HG03196 (cell line): ENCODE data around the gene BIRC6.

Experiments
- ATAC-seq: cut with Tn5 transposase; IDR thresholded peaks from one replicate; pipeline ENCODE4 v1.9.1; 2021; ENCODE audit not compliant: unreplicated experiment

The BIRC6 gene

GRCh38 chr2:32372519-32373182 is 15.8 kb downstream of the BIRC6 start:
- ATAC-seq, result no peak

DNA sequence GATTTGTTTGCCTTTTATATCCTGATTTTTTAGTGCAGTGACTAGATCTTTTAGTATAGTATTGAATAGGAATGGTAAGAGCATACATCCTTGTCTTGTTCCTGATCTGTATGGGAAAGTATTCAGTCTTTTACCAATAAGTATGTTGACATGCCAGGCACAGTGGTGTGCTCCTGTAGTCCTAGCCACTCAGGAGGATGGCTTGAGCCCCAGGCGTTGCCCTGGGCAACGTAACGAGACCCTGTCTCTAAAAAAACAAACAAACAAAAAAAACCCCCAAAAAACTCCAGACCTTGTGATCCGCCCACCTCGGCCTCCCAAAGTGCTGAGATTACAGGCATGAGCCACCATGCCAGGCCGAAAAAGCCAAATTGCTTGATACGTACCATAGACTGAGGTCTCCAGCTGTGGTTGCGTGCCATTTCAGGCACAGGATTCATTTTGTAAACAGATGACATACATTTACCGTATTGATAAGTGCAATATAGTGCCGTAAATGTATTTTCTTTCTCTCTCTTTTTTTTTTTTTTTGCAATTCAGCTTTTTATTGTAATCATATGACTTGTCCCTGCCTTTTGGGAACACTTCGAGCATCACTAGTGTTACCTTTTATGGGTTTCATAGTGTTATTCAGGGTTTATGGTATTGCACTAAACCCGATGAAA is 18.5 kb downstream of the BIRC6 start:
- no peak for ATAC-seq

- ATAC-seq, result no peak
Observed at GRCh38 chr2:32376756-32377155, 19.9 kb downstream of the BIRC6 start.

- ATAC-seq, result no peak
Observed at GRCh38 chr2:32377928-32378327, 21.1 kb downstream of the BIRC6 start.

GRCh38 chr2:32379352-32379751 is 22.5 kb downstream of the BIRC6 start:
- ATAC-seq, result no peak

- ATAC-seq, result no peak
Observed at GRCh38 chr2:32383858-32384257, 27.0 kb downstream of the BIRC6 start.

DNA sequence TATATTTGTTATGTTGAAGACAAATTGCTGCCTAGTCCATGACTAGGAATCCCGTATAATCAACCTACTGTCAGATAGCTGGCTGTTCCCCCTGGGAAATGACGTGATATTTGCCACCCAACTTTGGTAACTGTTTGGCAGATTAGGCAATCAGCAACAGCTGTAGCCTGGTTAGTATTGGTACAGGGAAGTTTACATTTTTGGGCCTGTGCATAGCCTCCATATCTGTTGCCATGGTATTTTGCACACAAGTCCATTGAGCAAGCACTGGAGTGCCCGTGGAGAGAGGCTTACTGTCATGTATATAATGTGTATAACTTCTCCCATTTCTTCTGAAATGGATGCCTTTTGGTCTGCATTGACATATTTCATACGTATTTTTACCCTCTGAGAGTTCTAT is 27.7 kb downstream of the BIRC6 start:
- ATAC-seq, result no peak

GRCh38 chr2:32386739-32387138 is 29.9 kb downstream of the BIRC6 start:
- no peak for ATAC-seq

- ATAC-seq, result no peak
Observed at GRCh38 chr2:32399221-32399620, 42.4 kb downstream of the BIRC6 start.

DNA sequence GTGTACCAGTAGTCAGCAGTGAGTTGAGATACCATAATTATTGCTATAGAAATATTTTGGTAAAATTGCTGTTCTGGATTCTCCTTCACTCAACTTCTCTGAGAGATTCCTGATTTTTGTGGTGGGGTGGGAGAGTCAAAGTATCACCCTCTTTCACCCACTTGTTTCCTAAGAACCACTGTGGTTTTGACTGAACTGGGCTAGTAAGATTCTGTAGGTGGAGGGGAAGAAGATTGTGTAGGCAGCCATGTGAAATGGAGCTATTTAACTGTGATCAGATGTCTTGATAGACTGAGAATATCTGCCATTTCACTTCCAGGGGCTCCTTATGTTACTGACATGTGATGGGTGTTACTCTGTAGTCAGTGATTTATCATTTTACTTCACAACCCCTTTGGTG is 45.3 kb downstream of the BIRC6 start:
- no peak for ATAC-seq

DNA sequence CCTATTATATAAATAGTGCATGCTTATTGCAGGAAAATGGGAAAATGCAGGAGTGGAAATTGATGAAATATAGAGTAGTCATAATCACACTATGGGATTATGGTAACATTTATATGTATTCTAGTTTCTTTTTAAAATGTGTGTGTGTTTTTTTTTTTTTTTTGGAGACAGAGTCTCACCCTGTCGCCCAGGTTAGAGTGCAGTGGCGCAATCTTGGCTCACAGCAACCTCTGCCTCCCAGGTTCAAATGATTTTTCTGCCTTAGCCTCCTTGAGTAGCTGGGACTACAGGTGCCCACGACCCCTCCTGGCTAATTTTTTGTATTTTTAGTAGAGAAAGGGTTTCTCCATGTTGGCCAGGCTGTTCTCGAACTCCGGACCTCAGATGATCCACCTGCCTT is 47.0 kb downstream of the BIRC6 start:
- ATAC-seq, result no peak

GRCh38 chr2:32404691-32405090 is 47.9 kb downstream of the BIRC6 start:
- no peak for ATAC-seq

DNA sequence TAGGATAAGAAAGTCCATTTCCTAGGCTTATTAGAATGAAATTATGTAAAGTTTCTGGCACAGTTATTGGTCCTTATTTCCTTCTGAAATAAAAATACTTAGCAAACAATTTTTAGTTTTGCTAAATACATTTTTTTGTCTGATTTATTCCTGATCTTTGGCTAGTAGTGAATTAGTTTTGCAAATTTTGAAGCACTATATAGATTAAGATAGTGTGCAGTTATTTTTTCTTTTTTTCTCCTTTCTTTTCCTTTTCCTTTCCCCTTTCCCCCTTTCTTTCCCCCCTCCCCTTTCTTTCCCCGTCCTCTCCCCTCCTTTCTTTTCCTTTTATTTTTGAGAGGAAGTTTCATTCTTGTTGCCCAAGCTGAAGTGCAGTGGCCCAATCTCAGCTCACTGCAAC is 59.7 kb downstream of the BIRC6 start:
- no peak for ATAC-seq

DNA sequence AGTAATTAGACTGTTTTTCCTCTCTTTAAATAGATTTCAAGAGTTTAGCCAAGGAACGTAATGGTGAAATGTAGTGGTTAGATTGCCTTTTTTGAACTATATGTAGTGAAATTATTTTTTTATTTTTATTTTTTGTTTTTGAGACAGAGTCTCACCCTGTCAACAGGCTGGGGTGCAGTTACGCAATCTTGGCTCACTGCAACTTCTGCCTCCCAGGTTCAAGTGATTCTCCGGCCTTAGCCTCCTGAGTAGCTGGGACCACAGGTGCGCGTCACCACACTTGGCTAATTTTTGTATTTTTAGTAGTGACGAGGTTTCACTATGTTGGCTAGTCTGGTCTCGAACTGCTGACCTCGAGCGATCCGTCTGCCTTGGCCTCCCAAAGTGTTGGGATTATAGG is 60.8 kb downstream of the BIRC6 start:
- no peak for ATAC-seq

DNA sequence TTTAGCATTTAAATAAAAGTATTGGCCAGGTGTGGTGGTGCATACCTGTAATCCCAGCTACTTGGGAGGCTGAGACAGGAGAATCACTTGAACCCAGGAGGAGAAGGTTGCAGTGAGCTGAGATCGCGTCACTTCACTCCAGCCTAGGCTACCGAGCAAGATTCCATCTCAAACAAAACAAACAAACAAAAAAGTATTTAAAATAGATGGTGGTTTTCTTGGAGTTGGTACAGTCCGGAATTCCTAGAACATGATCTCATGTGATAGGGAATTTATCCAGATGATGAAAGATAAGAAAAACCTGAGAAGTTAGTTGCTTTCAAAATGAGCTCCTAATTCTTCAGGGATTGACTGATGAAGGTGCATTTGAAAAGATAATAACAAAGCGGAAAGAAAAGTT is 62.0 kb downstream of the BIRC6 start:
- ATAC-seq, result no peak

- ATAC-seq, result no peak
Observed at GRCh38 chr2:32422133-32422532, 65.3 kb downstream of the BIRC6 start.

DNA sequence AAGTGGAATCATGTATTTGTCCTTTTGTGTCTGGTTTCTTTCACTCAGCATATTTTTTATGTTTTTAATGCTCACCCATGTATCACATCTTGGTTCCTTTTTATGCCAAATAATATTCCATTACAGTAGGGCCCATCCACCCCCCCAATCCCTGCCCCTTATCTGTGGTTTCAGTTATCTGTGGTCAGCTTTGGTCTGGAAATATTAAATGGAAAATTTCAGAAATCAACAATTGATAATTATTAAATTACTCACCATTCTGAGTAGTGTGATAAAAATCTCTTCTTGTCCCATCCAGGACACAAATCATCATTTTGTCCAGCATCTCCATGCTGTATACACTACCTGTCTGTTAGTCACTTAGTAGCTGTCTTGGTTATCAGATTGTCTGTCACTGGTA is 66.7 kb downstream of the BIRC6 start:
- ATAC-seq, result no peak

GRCh38 chr2:32424739-32425138 is 67.9 kb downstream of the BIRC6 start:
- no peak for ATAC-seq

- no peak for ATAC-seq
Observed at GRCh38 chr2:32425719-32426141, 68.9 kb downstream of the BIRC6 start.

DNA sequence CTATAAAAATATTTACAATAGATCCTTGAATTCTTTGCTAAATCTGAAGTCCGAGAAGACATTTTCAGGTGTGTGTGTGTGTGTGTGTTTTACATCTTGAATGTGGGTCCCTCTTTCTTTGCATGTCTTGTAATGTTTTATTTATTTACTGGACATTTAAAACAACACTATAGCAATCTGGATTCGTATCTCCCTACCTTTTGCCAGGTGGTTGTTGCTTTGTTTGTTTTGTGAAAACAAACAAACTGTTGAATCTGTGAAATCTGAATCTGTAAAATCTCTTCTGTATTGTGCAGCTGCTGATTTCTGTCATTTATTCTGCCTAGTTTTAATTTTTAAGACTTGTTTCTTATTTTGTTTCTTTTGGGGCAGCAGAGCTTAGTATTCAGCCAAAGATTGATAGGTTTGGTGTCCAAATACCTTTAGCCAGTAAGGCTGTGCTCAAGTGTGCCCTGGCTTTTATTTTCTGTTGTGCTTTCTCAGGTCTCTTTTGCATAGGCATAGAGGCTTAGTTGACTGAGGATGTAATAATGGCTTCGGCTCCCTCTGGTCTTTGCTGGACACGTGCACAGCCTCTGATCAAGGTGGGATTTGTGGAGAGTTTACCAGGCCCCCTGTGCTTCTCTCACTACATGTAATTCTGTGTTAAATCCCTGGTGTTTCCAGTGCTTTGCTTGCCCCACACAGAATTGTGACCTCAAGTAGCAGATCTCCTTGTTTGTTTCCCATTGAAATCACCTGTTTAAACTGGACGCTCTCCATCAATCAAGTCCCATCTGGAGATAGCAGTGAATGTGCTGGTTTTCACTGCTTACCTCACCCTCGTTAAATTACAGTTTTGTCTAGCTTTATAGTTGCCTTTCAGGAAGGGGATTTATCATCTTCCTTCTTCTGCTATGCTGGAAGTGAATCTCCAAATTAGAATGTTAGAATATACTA is 71.1 kb downstream of the BIRC6 start:
- ATAC-seq, result no peak

- ATAC-seq, result no peak
Observed at GRCh38 chr2:32430804-32431203, 74.0 kb downstream of the BIRC6 start.

DNA sequence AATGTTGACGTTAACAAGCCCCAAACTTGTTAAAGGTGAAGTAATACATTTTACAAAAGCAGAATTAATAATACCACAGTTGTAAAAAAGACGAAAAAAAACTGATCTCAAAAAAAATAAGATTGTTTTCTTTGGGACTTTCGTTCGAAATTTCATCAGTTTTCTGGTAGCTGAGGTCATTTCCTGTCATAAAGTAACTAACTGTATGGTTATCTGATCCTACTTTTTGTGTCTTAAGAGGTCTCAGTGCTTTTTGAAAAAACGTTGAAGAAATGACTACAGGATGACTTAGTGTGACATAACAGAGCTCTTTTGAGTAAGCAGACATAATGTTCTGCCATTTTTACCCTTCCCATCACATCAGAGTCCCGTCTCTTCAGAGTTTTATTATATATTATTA is 79.3 kb downstream of the BIRC6 start:
- no peak for ATAC-seq
